Left lung (tissue), 10 donors: Measurements from ENCODE around the gene DCD. TPM values are rescaled to one million over a fixed set of nuclear protein-coding genes. Genes with fewer than 3 reads are reported as not detected.

Experiments used
- ATAC-seq: fragments of 200-7000 bp; cut with Tn5 transposase; one replicate; pipeline ENCODE4 v1.9.1; 2020; ENCODE audit warnings: moderate library complexity
- DNase-seq, 4 donors: peaks; one replicate each; pipeline ENCODE4 v3.0.0-alpha.2; 2013 to 2020
- H3K27ac ChIP-seq, 2 donors: fragments of 200-600 bp; sonication (generic) in 1 of 2; one replicate each; pipeline versions ENCODE4 v1.5.0 to v1.8.0; 2020 to 2021
- H3K27me3 ChIP-seq, 2 donors: fragments of 200-600 bp; sonication (generic) in 1 of 2; one replicate each; pipeline versions ENCODE4 v1.5.0 to v1.8.0; 2020 to 2021
- H3K36me3 ChIP-seq, 2 donors: fragments of 200-600 bp; sonication (generic) in 1 of 2; one replicate each; pipeline versions ENCODE4 v1.5.0 to v1.8.0; 2020 to 2021
- H3K4me1 ChIP-seq, 2 donors: fragments of 200-600 bp; one replicate each; pipeline ENCODE4 v1.8.0; 2021
- H3K4me3 ChIP-seq, 2 donors: fragments of 200-600 bp; sonication (generic) in 1 of 2; one replicate each; pipeline versions ENCODE4 v1.5.0 to v1.8.0; 2020 to 2021; ENCODE audit warnings: mild to moderate bottlenecking in 1 of 2
- H3K9me3 ChIP-seq, 2 donors: fragments of 200-600 bp; sonication (generic) in 1 of 2; one replicate each; pipeline versions ENCODE4 v1.5.0 to v1.8.0; 2020 to 2021
- CTCF ChIP-seq, 2 donors: fragments of 200-600 bp; sonication (generic) in 1 of 2; IDR thresholded peaks; one replicate each; pipeline versions ENCODE4 v1.5.0 to v1.8.0; 2021; ENCODE audit warnings: antibody characterized with exemption in 2 of 2
- intact Hi-C, 2 donors: fragments of 100-400 bp; cut with DNase I; formaldehyde crosslinking; loops; one replicate each; pipeline versions ENCODE4 v1.11.2 to v1.14.2; 2022
- polyA plus RNA-seq, 6 donors: library from polyadenylated mRNA; unstranded; fragments of 120-200 nt; gene quantifications; one replicate each; pipeline ENCODE4 v1.2.1, GENCODE V29; 2013; ENCODE audit not compliant: insufficient read length in 6 of 6
- total RNA-seq, 2 donors: library from RNA; stranded (reverse); fragmentation: NEBNext Ultra II Directional; extraction: Animal tissue kit (Norgen Biotek cat#: 25700); gene quantifications; one replicate each; pipeline ENCODE4 v1.2.1, GENCODE V29; 2021
- donor health status: DM: no; HTN: yes; CAD: no.
- donor health status: DM: no; HTN: no; CAD: no.

DCD gene
- total and polyA plus RNA-seq, 8 donors, result not detected

DNA sequence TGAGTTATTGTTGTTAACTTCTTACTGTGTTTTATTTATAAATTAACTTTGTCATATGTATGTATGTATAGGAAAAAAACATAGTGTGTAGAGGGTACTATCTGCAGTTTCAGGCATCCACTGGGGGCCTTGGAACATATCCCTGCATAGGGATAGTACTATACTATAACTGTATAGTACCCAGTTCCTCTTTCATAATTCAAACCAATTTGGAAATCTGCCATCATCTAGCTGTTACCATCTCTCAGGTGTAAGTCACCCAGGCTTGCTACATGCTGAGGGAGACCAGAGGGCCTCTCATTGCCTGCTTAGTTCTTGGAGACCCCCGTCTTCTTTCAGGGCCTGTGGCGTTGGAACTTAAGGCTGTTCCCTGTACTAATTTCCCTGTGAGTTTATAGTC is 12.9 kb upstream of the DCD start:
- H3K9me3 ChIP-seq, result no peaks in the 10 kb centered on the region
- H3K36me3 ChIP-seq, result no peaks in the 10 kb centered on the region
- intact Hi-C loops, result no loop called here
- H3K4me1 ChIP-seq, result no peaks in the 10 kb centered on the region
- peaks cover 0 to 16% of the 10 kb centered on the region in 2 donors for H3K27me3 ChIP-seq
- ATAC-seq (no peak), DNase-seq (no peak)
- H3K4me3 ChIP-seq, result no peak overlapping the region
- H3K27ac ChIP-seq, result no peak overlapping the region
- TF ChIP-seq CTCF (IDR thresholded peaks at IDR 0.05), result no peak

DNA sequence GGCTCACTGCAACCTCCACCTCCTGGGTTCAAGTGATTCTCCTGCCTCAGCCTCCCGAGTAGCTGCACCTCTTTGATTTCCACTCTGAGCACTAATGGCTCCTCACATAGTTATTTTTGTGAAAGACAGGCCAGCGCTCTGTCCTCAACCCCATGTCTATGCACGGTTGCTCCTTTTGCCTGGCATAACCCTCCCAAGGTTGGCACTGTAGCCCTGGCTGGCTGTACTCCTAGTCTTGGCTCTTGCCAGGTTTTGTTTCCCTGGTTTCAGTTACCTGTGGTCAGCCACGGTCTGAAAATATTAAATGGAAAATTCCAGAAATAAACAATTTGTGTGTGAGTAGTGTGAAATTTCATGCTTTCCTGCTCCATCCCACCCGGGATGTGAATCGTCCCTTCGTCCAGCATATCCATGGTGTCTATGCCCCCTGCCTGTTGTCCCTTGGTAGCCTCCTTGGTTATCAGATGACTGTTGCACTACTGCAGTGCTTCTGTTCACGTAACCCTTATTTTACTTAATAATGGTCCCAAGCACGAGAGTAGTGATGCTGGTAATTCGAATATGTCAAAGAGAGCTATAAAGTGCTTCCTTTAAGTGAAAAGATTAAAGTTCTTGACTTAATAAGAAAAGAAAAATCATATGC is 12.3 kb upstream of the DCD start:
- no peaks in the 10 kb centered on the region for H3K4me1 ChIP-seq
- H3K9me3 ChIP-seq, result no peaks in the 10 kb centered on the region
- H3K27ac ChIP-seq, result no peak overlapping the region
- peaks cover 0 to 16% of the 10 kb centered on the region in 2 donors for H3K27me3 ChIP-seq
- ATAC-seq (no peak), DNase-seq (no peak)
- no peaks in the 10 kb centered on the region for H3K36me3 ChIP-seq
- H3K4me3 ChIP-seq, result no peak overlapping the region
- intact Hi-C loops, result no loop called here
- no peak for TF ChIP-seq CTCF (IDR thresholded peaks at IDR 0.05)

- H3K27ac ChIP-seq, result no peak overlapping the region
- TF ChIP-seq CTCF (IDR thresholded peaks at IDR 0.05), result peak; percentile 42 to 45
- ATAC-seq (peak; percentile 87), DNase-seq (peak in 1 of 4 donors; percentile 12)
- H3K4me1 ChIP-seq, result no peaks in the 10 kb centered on the region
- no peaks in the 10 kb centered on the region for H3K9me3 ChIP-seq
- no peaks in the 10 kb centered on the region for H3K36me3 ChIP-seq
- intact Hi-C loops, result no loop called here
- no peak overlapping the region for H3K4me3 ChIP-seq
- peaks cover 0 to 16% of the 10 kb centered on the region in 2 donors for H3K27me3 ChIP-seq
Observed at GRCh38 chr12:54658306-54659264, 10.4 kb upstream of the DCD start.

DNA sequence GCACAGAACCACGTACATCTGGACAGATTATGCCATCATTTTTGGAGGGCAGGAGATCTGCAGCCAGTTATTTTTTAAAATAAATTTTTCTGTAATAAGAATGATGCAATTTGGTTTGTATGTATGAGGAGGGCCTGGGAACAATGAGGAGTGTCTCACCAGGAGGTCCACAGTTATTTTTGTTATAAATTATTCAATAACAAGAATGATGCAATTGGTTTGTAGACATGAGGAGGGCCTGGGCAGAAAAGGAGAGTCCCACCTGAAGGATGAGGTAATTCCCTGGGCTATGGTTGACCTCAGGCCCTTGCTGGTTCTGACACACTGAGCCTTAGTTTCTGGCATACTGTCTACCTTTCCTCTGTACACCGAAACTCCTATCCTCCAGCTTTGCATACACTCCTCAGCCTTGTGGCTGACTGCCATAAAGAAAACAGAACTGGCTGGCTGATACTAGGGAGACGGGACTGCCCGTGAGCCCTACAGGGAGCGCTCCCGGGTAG is 9.0 kb upstream of the DCD start:
- no peak overlapping the region for H3K27ac ChIP-seq
- H3K9me3 ChIP-seq, result no peaks in the 10 kb centered on the region
- no peak for TF ChIP-seq CTCF (IDR thresholded peaks at IDR 0.05)
- peaks cover 0 to 16% of the 10 kb centered on the region in 2 donors for H3K27me3 ChIP-seq
- ATAC-seq, result no peak
- H3K4me1 ChIP-seq, result no peaks in the 10 kb centered on the region
- intact Hi-C loops, result no loop called here
- H3K4me3 ChIP-seq, result no peak overlapping the region
- H3K36me3 ChIP-seq, result no peaks in the 10 kb centered on the region
- no peak for DNase-seq

- Histone ChIP-seq H3K9me3 (no peaks in the 10 kb centered on the region), H3K27me3 (peaks cover 0 to 29% of the 10 kb centered on the region in 2 donors), H3K4me3 (no peak overlapping the region), H3K27ac (no peak overlapping the region), H3K36me3 (no peaks in the 10 kb centered on the region), H3K4me1 (no peaks in the 10 kb centered on the region)
- DNase-seq (no peak), ATAC-seq (no peak)
- no peak for TF ChIP-seq CTCF (IDR thresholded peaks at IDR 0.05)
- intact Hi-C loops, result no loop called here
Observed at GRCh38 chr12:54654926-54655325, 6.8 kb upstream of the DCD start.
